ENCODE data around the gene INPP5D. TPM values are rescaled to one million over a fixed set of nuclear protein-coding genes. Genes with fewer than 3 reads are reported as not detected.
"Not testable (repeated sequence)": the region's sequence is repeated elsewhere in the genome, so short reads cannot be mapped to it uniquely, and the experiment has no call there.

INPP5D gene
- total RNA-seq, 1 experiment from 2014 or later = not detected

GRCh38 chr2:233198026-233198425 is 137.9 kb downstream of the INPP5D start:
- Mint-ChIP-seq H3K4me3 (ENCODE audit: low read depth, unreplicated experiment) (no peak overlapping the region), H3K27me3 (ENCODE audit: unreplicated experiment) (peaks cover 31% of the 10 kb centered on the region), H3K27ac (ENCODE audit: unreplicated experiment) (no peak overlapping the region), H3K9me3 (ENCODE audit: low read depth, unreplicated experiment) (peaks cover 3% of the 10 kb centered on the region), H3K36me3 (ENCODE audit: insufficient read depth, unreplicated experiment) (no peaks in the 10 kb centered on the region), H3K4me1 (ENCODE audit: low read depth, unreplicated experiment) (no peaks in the 10 kb centered on the region)
- no peak for DNase-seq
- no TSS peak for BruUV-seq (replicated peaks)
- no peak for TF ChIP-seq CTCF (IDR thresholded peaks at IDR 0.05; ENCODE audit: unreplicated experiment)
- intact Hi-C loops (cut with micrococcal nuclease; ENCODE audit: unreplicated experiment) = no loop called here
- CTCF ChIA-PET = interaction anchor here (0.5 to 0.8 kb wide), 3 partner anchors 12 to 459 kb away, joined by 5 to 6 read pairs (median 5); no protein-coding TSS in a partner anchor

- Mint-ChIP-seq H3K4me1 (ENCODE audit: low read depth, unreplicated experiment) (no peaks in the 10 kb centered on the region), H3K9me3 (ENCODE audit: low read depth, unreplicated experiment) (peaks cover 3% of the 10 kb centered on the region), H3K27me3 (ENCODE audit: unreplicated experiment) (peaks cover 36% of the 10 kb centered on the region), H3K27ac (ENCODE audit: unreplicated experiment) (no peak overlapping the region), H3K36me3 (ENCODE audit: insufficient read depth, unreplicated experiment) (no peaks in the 10 kb centered on the region), H3K4me3 (ENCODE audit: low read depth, unreplicated experiment) (no peak overlapping the region)
- intact Hi-C loops (cut with micrococcal nuclease; ENCODE audit: unreplicated experiment) = no loop called here
- BruUV-seq (replicated peaks) = no TSS peak
- no peak for DNase-seq
- CTCF ChIA-PET = no interaction called here
- TF ChIP-seq CTCF (IDR thresholded peaks at IDR 0.05; ENCODE audit: unreplicated experiment) = no peak
Observed at GRCh38 chr2:233199870-233200269, 139.7 kb downstream of the INPP5D start.

GRCh38 chr2:233200790-233201189 is 140.6 kb downstream of the INPP5D start:
- H3K36me3 Mint-ChIP-seq (ENCODE audit: insufficient read depth, unreplicated experiment); H3K4me3 Mint-ChIP-seq (ENCODE audit: low read depth, unreplicated experiment); H3K27ac Mint-ChIP-seq (ENCODE audit: unreplicated experiment); H3K9me3 Mint-ChIP-seq (ENCODE audit: low read depth, unreplicated experiment); H3K4me1 Mint-ChIP-seq (ENCODE audit: low read depth, unreplicated experiment); intact Hi-C loops (cut with micrococcal nuclease; ENCODE audit: unreplicated experiment); DNase-seq; CTCF ChIA-PET; BruUV-seq (replicated peaks): not testable (repeated sequence)
- peaks cover 36% of the 10 kb centered on the region for H3K27me3 Mint-ChIP-seq (ENCODE audit: unreplicated experiment)

GRCh38 chr2:233201258-233202013 is 141.3 kb downstream of the INPP5D start:
- Mint-ChIP-seq H3K4me1 (ENCODE audit: low read depth, unreplicated experiment) (no peaks in the 10 kb centered on the region), H3K36me3 (ENCODE audit: insufficient read depth, unreplicated experiment) (no peaks in the 10 kb centered on the region), H3K4me3 (ENCODE audit: low read depth, unreplicated experiment) (no peak overlapping the region), H3K27ac (ENCODE audit: unreplicated experiment) (no peak overlapping the region), H3K27me3 (ENCODE audit: unreplicated experiment) (peaks cover 36% of the 10 kb centered on the region), H3K9me3 (ENCODE audit: low read depth, unreplicated experiment) (peaks cover 3% of the 10 kb centered on the region)
- CTCF ChIA-PET = no interaction called here
- no peak for TF ChIP-seq CTCF (IDR thresholded peaks at IDR 0.05; ENCODE audit: unreplicated experiment)
- no TSS peak for BruUV-seq (replicated peaks)
- DNase-seq = no peak
- intact Hi-C loops (cut with micrococcal nuclease; ENCODE audit: unreplicated experiment) = no loop called here

GRCh38 chr2:233202531-233202944 is 142.4 kb downstream of the INPP5D start:
- no peaks in the 10 kb centered on the region for H3K36me3 Mint-ChIP-seq (ENCODE audit: insufficient read depth, unreplicated experiment)
- no peak overlapping the region for H3K27ac Mint-ChIP-seq (ENCODE audit: unreplicated experiment)
- peaks cover 27% of the 10 kb centered on the region for H3K27me3 Mint-ChIP-seq (ENCODE audit: unreplicated experiment)
- BruUV-seq (replicated peaks) = no TSS peak
- DNase-seq = no peak
- TF ChIP-seq CTCF (IDR thresholded peaks at IDR 0.05; ENCODE audit: unreplicated experiment) = no peak
- CTCF ChIA-PET = no interaction called here
- intact Hi-C loops (cut with micrococcal nuclease; ENCODE audit: unreplicated experiment) = no loop called here
- H3K4me3 Mint-ChIP-seq (ENCODE audit: low read depth, unreplicated experiment) = no peak overlapping the region
- peaks cover 3% of the 10 kb centered on the region for H3K9me3 Mint-ChIP-seq (ENCODE audit: low read depth, unreplicated experiment)
- no peaks in the 10 kb centered on the region for H3K4me1 Mint-ChIP-seq (ENCODE audit: low read depth, unreplicated experiment)

Measured in Calu3 (cell line).